Endothelial cell (in vitro differentiated cells): ENCODE results near the gene SPDYE4. TPM values are rescaled to one million over a fixed set of nuclear protein-coding genes. Genes with fewer than 3 reads are reported as not detected.

Experiments
- DNase-seq: peaks from one replicate; pipeline ENCODE4 v3.0.0; 2021; ENCODE audit warnings: low spot score
- H3K27ac Mint-ChIP-seq: one replicate; pipeline ENCODE4 v1.8.0; 2021; ENCODE audit warnings: mixed read lengths, inconsistent platforms; ENCODE audit not compliant: unreplicated experiment
- H3K27me3 Mint-ChIP-seq: one replicate; pipeline ENCODE4 v1.8.0; 2021; ENCODE audit warnings: mild to moderate bottlenecking, moderate library complexity, mixed read lengths, inconsistent platforms; ENCODE audit not compliant: unreplicated experiment
- H3K36me3 Mint-ChIP-seq: one replicate; pipeline ENCODE4 v1.8.0; 2021; ENCODE audit warnings: mild to moderate bottlenecking, low read depth, mixed read lengths, inconsistent platforms; ENCODE audit not compliant: unreplicated experiment
- H3K4me1 Mint-ChIP-seq: one replicate; pipeline ENCODE4 v1.8.0; 2021; ENCODE audit warnings: mild to moderate bottlenecking, mixed read lengths, inconsistent platforms; ENCODE audit not compliant: unreplicated experiment
- H3K4me3 Mint-ChIP-seq: one replicate; pipeline ENCODE4 v1.8.0; 2021; ENCODE audit warnings: mild to moderate bottlenecking, mixed read lengths, inconsistent platforms; ENCODE audit not compliant: unreplicated experiment
- H3K9me3 Mint-ChIP-seq: one replicate; pipeline ENCODE4 v1.8.0; 2021; ENCODE audit warnings: mixed read lengths, inconsistent platforms; ENCODE audit not compliant: unreplicated experiment
- total RNA-seq: library from RNA; stranded (reverse); fragmentation: NEBNext Ultra II Directional; extraction: Animal tissue kit (Norgen Biotek cat#: 25700); gene quantifications from one replicate; pipeline ENCODE4 v1.2.1, GENCODE V29; 2021; ENCODE audit not compliant: unreplicated experiment
- TF ChIP-seq, protein P1 (sequence below): fragments of 200-600 bp; sonication (generic); IDR thresholded peaks from one replicate; pipeline ENCODE4 v1.5.0; 2021; ENCODE audit warnings: antibody characterized with exemption; ENCODE audit not compliant: unreplicated experiment

The SPDYE4 gene
- total RNA-seq, 1 donor from 2014 or later, result not detected

- no peaks in the 10 kb centered on the region for H3K9me3 Mint-ChIP-seq
- DNase-seq, result peak; percentile 88
- H3K27me3 Mint-ChIP-seq, result peaks cover under 1% of the 10 kb centered on the region
- TF ChIP-seq, protein P1, sequence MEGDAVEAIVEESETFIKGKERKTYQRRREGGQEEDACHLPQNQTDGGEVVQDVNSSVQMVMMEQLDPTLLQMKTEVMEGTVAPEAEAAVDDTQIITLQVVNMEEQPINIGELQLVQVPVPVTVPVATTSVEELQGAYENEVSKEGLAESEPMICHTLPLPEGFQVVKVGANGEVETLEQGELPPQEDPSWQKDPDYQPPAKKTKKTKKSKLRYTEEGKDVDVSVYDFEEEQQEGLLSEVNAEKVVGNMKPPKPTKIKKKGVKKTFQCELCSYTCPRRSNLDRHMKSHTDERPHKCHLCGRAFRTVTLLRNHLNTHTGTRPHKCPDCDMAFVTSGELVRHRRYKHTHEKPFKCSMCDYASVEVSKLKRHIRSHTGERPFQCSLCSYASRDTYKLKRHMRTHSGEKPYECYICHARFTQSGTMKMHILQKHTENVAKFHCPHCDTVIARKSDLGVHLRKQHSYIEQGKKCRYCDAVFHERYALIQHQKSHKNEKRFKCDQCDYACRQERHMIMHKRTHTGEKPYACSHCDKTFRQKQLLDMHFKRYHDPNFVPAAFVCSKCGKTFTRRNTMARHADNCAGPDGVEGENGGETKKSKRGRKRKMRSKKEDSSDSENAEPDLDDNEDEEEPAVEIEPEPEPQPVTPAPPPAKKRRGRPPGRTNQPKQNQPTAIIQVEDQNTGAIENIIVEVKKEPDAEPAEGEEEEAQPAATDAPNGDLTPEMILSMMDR, result peak; percentile 99
- H3K27ac Mint-ChIP-seq, result no peak overlapping the region
- H3K36me3 Mint-ChIP-seq, result no peaks in the 10 kb centered on the region
- H3K4me1 Mint-ChIP-seq, result peaks cover 12% of the 10 kb centered on the region
- peak overlapping the region; percentile 87 for H3K4me3 Mint-ChIP-seq
Measured at GRCh38 chr17:8745586-8746500, 12.5 kb downstream of the SPDYE4 start.

DNA sequence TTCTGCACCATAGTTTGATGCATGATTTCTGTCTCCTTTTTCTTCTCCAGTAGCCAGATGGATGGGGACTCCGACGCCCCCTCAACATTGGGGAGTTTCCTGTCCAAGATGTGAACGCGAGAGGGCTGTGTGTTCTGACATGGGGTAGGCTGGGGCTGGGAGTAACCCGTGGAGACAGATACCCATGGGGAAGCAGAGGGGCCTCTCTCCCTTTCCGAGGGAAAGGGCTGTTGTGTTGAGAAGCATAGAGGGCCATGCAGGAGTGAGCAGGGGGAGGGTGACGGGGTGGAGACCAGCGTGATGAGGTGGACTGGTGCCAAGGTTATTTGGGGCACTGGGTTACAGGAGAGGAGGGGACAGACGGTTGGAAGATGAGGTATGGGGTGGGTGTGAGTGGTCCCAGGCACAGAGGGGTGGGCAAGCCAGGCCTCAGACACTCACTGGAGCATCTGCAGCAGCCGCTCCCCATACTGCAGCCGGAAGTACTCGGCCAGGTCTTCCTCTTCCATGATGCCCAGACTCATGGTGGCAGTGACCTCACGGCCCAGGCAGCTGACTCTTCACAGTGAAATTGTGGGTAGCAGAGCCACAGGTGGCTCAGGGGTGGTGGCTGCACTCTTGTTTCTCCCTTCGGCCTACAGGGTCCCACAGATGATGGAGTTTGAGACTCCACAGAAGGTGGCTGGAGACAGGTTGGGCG lies 14.1 kb downstream of the SPDYE4 start:
- Mint-ChIP-seq H3K9me3 (no peaks in the 10 kb centered on the region), H3K4me3 (no peak overlapping the region), H3K36me3 (no peaks in the 10 kb centered on the region), H3K27me3 (peaks cover 6% of the 10 kb centered on the region), H3K27ac (no peak overlapping the region), H3K4me1 (peaks cover 12% of the 10 kb centered on the region)
- DNase-seq, result no peak
- TF ChIP-seq, protein P1, result no peak

DNA sequence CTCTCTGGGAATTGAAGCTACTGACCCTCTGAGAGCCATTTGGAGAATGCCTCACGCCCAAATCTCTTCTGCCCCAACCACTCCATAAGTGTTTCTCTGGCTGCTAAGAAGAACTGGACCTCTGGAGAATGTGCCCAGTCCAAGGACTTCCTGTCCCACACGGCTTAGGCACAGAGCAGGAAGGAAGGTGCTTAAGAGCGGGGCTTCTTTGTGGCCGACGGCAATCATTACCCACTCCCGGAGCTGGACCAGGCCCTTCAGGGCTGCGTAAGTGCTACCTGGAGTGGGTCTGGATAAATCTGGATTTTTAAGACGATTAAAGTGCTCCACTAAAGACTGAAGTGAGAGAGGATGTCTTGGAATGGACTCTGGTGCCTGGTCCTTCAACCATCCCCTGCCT lies 15.5 kb downstream of the SPDYE4 start:
- DNase-seq, result no peak
- Mint-ChIP-seq H3K27ac (no peak overlapping the region), H3K4me3 (no peak overlapping the region), H3K36me3 (no peaks in the 10 kb centered on the region), H3K27me3 (peaks cover 6% of the 10 kb centered on the region), H3K4me1 (peaks cover 18% of the 10 kb centered on the region), H3K9me3 (no peaks in the 10 kb centered on the region)
- TF ChIP-seq, protein P1, result no peak

GRCh38 chr17:8742274-8742673 lies 16.1 kb downstream of the SPDYE4 start:
- H3K36me3 Mint-ChIP-seq, result no peaks in the 10 kb centered on the region
- TF ChIP-seq, protein P1, result no peak
- peaks cover 6% of the 10 kb centered on the region for H3K27me3 Mint-ChIP-seq
- H3K27ac Mint-ChIP-seq, result no peak overlapping the region
- no peak overlapping the region for H3K4me3 Mint-ChIP-seq
- DNase-seq, result no peak
- H3K4me1 Mint-ChIP-seq, result peaks cover 18% of the 10 kb centered on the region
- H3K9me3 Mint-ChIP-seq, result no peaks in the 10 kb centered on the region
